SJSA1 (cell line): ENCODE data around the gene YIPF2. TPM values are rescaled to one million over a fixed set of nuclear protein-coding genes. Genes with fewer than 3 reads are reported as not detected.

Experiments used
- DNase-seq, 2 experiments: peaks; one replicate each; pipeline ENCODE4 v3.0.0-alpha.2; 2015 to 2020; ENCODE audit warnings: low spot score in 2 of 2, low read depth in 1 of 2
- H3K27ac ChIP-seq: fragments of 250-450 bp; sonication (Bioruptor Pico); 2 replicates; pipeline ENCODE4 v1.5.1; 2020; ENCODE audit warnings: mild to moderate bottlenecking, moderate library complexity
- H3K27me3 ChIP-seq: fragments of 250-450 bp; sonication (Bioruptor Pico); replicated peaks from 2 replicates; pipeline ENCODE4 v1.5.1; 2020; ENCODE audit warnings: mild to moderate bottlenecking, moderate library complexity
- H3K36me3 ChIP-seq: fragments of 250-450 bp; sonication (Bioruptor Pico); 2 replicates; pipeline ENCODE4 v1.5.1; 2020; ENCODE audit warnings: mild to moderate bottlenecking
- H3K4me1 ChIP-seq: fragments of 250-450 bp; sonication (Bioruptor Pico); replicated peaks from 2 replicates; pipeline ENCODE4 v1.6.1; 2021; ENCODE audit warnings: mild to moderate bottlenecking
- H3K4me3 ChIP-seq: fragments of 250-450 bp; sonication (Bioruptor Pico); 2 replicates; pipeline ENCODE4 v1.5.1; 2020; ENCODE audit warnings: mild to moderate bottlenecking
- H3K9me3 ChIP-seq: fragments of 250-450 bp; sonication (Bioruptor Pico); replicated peaks from 2 replicates; pipeline ENCODE4 v1.5.1; 2020; ENCODE audit warnings: mild to moderate bottlenecking
- total RNA-seq: library from RNA; depleted of rRNA; stranded (reverse); fragments of >200 nt; shearing (Covaris generic); gene quantifications from 2 replicates; pipeline ENCODE4 v1.2.3, GENCODE V29; 2014

YIPF2 gene
- total RNA-seq, 1 experiment from 2014 or later = 53.4 TPM

DNA sequence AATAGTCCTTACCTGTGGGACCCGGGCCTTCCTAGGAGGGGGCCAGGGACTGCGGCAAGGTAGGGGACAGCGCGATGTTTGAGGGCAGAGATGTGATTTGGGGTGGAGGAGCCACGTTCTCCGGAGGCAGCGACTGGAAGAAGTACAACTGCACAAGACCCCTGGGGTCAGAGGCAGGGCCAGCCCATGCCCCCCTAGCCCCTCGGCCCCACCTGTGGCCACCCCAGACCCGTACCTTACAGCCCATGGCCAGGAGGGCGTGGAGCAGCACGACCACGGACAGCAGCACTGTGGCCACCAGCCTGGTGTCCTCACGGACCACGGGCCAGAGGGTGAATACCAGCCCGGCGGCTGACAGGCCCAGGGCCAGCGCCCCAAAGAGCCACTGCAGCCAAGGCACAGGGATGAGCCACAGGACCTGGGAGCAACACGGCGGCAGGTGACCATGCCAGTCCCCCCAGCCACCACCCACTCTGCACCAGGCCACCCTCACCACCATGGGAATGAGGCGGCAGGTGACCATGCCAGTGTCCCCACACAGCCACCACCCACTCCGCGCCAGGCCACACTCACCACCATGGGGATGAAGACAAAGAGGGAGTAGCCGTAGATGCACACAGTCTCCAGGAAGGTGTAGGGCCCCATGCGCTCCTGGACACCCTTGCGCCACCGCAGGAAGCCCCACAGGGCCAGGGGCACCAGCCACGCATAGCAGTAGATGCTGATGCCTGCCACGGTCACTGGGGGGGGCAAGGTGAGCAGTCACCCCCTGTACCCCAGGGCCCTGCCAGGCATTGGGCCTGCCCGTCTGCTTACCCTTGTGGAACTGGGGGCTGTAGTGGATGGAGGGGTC is 5.0 kb downstream of the YIPF2 start:
- Histone ChIP-seq H3K9me3 (no peaks in the 10 kb centered on the region), H3K36me3 (peaks cover 73% of the 10 kb centered on the region), H3K27me3 (no peaks in the 10 kb centered on the region), H3K27ac (no peak overlapping the region), H3K4me3 (no peak overlapping the region), H3K4me1 (peaks cover 8% of the 10 kb centered on the region)
- no peak for DNase-seq

DNA sequence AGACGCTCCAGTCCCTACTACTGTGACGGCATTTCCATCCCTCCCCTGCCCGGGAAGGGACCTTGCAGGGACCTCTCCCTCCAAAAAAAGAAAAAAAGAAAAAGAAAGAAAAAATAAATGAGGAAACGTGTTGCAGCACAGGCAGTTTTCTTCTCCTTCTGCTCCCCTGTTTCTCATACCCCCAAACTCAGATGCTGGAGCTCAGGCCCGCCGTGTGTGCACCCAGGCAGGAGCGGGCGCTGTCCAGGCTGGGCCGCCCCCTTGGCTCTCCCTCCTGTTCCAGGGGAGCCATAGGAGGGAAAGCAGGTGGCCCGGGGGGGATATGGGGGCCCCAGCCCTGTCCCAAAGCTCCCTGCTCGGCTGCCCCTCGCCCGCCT is 5.8 kb downstream of the YIPF2 start:
- Histone ChIP-seq H3K27me3 (no peaks in the 10 kb centered on the region), H3K4me1 (peaks cover 4% of the 10 kb centered on the region), H3K27ac (no peak overlapping the region), H3K4me3 (no peak overlapping the region), H3K9me3 (no peaks in the 10 kb centered on the region), H3K36me3 (peaks cover 78% of the 10 kb centered on the region)
- no peak for DNase-seq

DNA sequence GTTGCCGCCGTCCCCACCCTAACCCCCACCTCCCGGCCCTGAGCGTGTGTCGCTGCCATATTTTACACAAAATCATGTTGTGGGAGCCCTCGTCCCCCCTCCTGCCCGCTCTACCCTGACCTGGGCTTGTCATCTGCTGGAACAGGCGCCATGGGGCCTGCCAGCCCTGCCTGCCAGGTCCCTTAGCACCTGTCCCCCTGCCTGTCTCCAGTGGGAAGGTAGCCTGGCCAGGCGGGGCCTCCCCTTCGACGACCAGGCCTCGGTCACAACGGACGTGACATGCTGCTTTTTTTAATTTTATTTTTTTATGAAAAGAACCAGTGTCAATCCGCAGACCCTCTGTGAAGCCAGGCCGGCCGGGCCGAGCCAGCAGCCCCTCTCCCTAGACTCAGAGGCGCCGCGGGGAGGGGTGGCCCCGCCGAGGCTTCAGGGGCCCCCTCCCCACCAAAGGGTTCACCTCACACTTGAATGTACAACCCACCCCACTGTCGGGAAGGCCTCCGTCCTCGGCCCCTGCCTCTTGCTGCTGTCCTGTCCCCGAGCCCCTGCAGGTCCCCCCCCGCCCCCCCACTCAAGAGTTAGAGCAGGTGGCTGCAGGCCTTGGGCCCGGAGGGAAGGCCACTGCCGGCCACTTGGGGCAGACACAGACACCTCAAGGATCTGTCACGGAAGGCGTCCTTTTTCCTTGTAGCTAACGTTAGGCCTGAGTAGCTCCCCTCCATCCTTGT is 6.4 kb downstream of the YIPF2 start:
- Histone ChIP-seq H3K27ac (no peak overlapping the region), H3K9me3 (no peaks in the 10 kb centered on the region), H3K27me3 (no peaks in the 10 kb centered on the region), H3K36me3 (peaks cover 73% of the 10 kb centered on the region), H3K4me1 (no peaks in the 10 kb centered on the region), H3K4me3 (no peak overlapping the region)
- DNase-seq = no peak

DNA sequence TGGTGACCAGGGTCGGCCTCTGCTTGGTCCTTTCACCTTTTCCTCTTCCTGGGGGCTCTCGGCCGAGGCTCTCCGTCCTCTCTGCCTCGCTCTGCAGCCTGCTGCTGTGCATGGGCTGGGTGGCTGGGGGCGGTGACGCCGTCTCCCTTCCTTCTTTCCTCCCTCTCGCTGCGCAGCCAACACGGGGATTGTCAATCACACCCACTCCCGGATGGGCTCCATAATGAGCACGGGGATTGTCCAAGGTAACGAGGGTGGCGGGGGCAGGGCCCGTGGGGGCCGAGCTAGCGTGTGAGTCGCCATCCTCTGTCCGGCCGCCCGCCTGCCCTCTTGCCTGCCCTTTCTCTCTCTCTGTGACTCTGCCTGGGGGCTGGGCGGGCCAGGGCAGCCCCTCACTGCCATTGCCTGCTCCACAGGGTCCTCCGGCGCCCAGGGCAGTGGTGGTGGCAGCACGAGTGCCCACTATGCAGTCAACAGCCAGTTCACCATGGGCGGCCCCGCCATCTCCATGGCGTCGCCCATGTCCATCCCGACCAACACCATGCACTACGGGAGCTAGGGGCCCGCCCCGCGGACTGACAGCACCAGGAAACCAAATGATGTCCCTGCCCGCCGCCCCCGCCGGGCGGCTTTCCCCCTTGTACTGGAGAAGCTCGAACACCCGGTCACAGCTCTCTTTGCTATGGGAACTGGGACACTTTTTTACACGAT is 7.1 kb downstream of the YIPF2 start:
- DNase-seq = peak in 1 of 2 experiments; percentile 50
- Histone ChIP-seq H3K4me1 (no peaks in the 10 kb centered on the region), H3K36me3 (peaks cover 72% of the 10 kb centered on the region)

DNA sequence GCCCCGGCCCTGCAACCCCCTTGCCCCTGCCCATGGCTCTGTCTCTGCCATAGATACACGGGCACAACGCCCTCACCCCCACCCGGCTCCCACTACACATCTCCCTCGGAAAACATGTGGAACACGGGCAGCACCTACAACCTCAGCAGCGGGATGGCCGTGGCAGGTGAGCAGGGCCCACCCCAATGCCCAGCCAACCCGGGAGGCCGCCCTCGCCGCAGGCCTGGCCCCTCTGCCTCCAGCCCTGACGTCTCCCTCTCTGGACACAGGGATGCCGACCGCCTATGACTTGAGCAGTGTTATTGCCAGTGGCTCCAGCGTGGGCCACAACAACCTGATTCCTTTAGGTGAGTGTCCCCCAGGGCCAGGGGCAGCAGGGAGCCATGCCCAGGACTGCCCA is 7.7 kb downstream of the YIPF2 start:
- Histone ChIP-seq H3K36me3 (peaks cover 73% of the 10 kb centered on the region), H3K4me1 (peaks cover 2% of the 10 kb centered on the region), H3K27me3 (no peaks in the 10 kb centered on the region)

More for the DNA sequence above, 7.1 kb downstream of the YIPF2 start:
- Histone ChIP-seq H3K27ac (no peak overlapping the region), H3K4me3 (no peak overlapping the region), H3K9me3 (no peaks in the 10 kb centered on the region), H3K27me3 (no peaks in the 10 kb centered on the region)

DNA sequence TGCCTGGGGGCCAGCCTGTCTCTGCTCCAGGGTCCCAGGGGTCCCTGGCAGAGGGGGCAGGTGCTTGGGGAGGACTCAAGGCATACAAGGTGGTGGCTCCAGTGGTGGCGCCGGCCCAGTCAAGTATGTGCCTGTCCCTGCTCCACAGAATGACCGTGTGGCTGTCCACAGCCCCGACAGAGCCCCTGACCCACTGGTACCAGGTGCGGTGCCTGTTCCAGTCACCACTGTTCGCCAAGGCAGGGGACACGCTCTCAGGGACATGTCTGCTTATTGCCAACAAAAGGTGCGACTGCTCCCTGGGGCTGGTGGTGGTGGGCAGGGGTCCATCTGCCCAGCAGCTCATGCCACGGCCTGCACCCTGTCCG is 8.2 kb downstream of the YIPF2 start:
- H3K4me3 ChIP-seq = no peak overlapping the region
- peaks cover 7% of the 10 kb centered on the region for H3K4me1 ChIP-seq
- H3K9me3 ChIP-seq = no peaks in the 10 kb centered on the region
- DNase-seq = no peak
- H3K36me3 ChIP-seq = peaks cover 72% of the 10 kb centered on the region
- no peak overlapping the region for H3K27ac ChIP-seq
- no peaks in the 10 kb centered on the region for H3K27me3 ChIP-seq

More for the DNA sequence above, 7.7 kb downstream of the YIPF2 start:
- DNase-seq = no peak
- Histone ChIP-seq H3K9me3 (no peaks in the 10 kb centered on the region), H3K4me3 (no peak overlapping the region), H3K27ac (no peak overlapping the region)

DNA sequence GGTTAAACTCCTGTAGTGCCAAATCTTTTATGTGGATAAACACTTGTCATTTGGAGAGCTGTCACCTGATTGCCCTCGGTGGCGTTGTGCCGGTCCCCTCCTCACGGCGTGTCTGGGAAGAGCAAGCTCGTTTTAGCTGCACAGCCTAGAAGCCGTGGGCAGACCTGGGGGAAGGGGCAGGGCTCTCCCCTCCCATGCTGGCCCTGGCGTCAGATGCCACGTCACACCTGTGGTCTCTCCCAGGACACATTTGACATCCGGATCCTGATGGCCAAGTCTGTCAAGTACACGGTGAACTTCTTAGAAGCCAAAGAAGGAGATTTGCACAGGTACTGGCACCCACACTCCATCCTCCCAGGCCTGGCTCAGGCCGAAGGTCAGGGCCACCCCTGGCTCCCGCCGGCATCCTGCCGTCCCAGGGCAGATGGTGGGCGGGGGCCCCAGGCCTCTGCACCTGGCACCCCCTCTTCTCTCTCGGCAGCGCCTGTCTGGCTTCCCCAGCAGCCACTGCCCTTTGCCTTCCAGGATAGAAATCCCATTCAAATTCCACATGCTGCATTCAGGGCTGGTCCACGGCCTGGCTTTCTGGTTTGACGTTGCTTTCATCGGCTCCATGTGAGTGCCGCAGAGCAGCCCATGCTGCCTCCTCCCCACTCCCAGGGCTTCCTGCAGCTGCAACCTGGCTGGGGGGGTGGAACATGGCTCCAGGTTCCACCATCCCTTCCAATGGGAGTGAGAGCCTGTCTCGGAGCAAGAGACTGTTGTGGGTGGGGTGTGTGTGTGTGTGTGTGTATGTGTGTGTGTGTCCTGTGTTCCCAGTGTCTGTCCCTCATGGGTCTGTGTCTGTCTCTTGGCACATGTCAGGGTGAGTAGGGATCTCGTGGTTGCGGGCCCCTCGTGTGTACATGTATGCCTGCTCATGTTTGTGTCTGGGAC is 8.8 kb downstream of the YIPF2 start:
- no peaks in the 10 kb centered on the region for H3K27me3 ChIP-seq
- peaks cover 70% of the 10 kb centered on the region for H3K36me3 ChIP-seq
- H3K27ac ChIP-seq = no peak overlapping the region
- H3K4me3 ChIP-seq = no peak overlapping the region
- peaks cover 11% of the 10 kb centered on the region for H3K4me1 ChIP-seq
- DNase-seq = no peak
- no peaks in the 10 kb centered on the region for H3K9me3 ChIP-seq

DNA sequence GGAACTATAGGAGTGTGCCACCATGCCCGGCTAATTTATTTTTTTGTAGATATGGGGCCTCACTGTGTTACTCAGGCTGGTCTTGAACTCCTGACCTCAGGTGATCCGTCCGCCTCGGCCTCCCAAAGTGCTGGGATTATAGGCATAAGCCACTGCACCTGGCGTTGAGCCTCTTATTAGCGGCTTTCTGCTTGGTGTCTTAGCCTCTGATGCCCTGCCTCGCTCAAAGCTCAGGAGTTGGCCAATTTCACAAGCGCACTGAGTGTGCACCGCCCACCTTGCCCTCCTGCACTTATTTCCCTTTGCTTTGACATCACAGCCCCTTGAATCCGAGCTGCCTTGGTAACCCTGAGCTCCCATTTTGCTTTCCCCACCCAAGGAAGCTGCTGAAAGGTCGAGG is 10.1 kb downstream of the YIPF2 start:
- Histone ChIP-seq H3K27me3 (no peaks in the 10 kb centered on the region), H3K4me1 (peaks cover 11% of the 10 kb centered on the region), H3K9me3 (no peaks in the 10 kb centered on the region), H3K27ac (no peak overlapping the region), H3K36me3 (peaks cover 70% of the 10 kb centered on the region), H3K4me3 (no peak overlapping the region)
- no peak for DNase-seq

DNA sequence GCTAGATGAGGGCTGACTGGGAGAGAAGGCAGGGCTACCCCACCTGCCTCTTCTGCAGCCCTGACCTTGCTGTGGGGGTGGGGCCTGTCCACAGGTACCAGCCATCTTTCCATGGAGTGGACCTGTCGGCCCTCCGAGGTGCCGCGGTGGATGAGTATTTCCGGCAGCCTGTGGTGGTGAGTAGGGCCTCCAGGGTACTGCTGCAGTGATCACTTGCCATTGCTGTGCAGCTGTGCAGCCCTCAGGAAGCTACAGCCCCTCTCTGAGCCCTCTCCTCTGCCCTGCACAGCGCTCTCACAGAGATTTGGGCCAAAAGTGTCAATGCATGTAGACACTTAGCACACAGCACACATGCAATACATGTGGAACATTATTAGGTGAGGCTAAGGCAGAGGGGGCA is 11.8 kb downstream of the YIPF2 start:
- no peaks in the 10 kb centered on the region for H3K9me3 ChIP-seq
- H3K4me1 ChIP-seq = peaks cover 11% of the 10 kb centered on the region
- H3K36me3 ChIP-seq = peaks cover 65% of the 10 kb centered on the region
- H3K4me3 ChIP-seq = no peak overlapping the region
- H3K27ac ChIP-seq = no peak overlapping the region
- H3K27me3 ChIP-seq = no peaks in the 10 kb centered on the region
- DNase-seq = no peak

DNA sequence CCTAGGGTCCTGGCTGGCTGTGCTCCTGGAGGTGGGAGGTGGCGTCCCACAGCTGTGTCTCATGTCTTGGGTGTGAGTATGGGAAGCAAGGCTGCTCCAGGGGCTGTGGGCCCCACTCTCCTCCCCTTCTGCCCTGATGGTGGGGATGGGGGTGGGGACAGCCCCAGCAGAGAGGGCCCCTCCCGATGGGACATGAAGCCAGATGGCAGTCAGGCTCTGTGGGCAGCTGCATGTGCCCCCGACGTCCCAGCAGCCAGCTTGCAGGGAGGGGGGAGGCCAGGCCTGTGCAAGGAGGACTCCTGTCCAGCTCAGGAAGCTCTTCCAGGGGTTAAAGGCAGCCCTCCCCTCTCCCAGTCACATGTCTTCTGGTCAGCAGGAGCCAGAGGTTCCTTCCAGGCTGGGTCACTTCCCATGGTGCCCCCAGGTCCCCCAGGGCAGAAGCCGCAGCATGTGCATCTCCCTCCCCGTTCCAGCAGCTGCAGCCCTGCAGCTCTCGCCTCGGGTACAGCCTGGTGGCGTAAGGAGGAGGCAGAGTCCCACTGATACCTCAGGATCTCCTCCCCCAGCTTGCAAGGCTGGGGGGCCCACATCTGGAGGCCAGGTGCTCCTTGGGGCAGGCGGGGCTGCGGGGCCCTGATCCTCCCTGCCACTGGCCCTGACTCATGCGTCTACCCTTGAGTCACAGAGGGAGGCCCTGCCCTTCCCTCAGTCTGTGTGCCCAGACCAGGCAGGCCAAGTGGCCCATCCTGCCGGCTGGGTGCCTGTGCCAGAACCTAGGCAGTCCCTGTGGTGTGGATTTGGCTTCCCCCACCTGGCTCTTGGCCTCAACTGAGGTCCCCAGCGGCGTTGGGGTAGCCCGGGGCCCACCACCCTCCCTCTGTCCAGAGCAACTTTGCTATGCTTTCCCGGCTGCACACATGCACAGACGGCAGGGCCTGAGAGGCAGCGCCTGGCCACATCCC is 13.0 kb downstream of the YIPF2 start:
- H3K4me3 ChIP-seq = no peak overlapping the region
- peaks cover 11% of the 10 kb centered on the region for H3K4me1 ChIP-seq
- peaks cover 55% of the 10 kb centered on the region for H3K36me3 ChIP-seq

DNA sequence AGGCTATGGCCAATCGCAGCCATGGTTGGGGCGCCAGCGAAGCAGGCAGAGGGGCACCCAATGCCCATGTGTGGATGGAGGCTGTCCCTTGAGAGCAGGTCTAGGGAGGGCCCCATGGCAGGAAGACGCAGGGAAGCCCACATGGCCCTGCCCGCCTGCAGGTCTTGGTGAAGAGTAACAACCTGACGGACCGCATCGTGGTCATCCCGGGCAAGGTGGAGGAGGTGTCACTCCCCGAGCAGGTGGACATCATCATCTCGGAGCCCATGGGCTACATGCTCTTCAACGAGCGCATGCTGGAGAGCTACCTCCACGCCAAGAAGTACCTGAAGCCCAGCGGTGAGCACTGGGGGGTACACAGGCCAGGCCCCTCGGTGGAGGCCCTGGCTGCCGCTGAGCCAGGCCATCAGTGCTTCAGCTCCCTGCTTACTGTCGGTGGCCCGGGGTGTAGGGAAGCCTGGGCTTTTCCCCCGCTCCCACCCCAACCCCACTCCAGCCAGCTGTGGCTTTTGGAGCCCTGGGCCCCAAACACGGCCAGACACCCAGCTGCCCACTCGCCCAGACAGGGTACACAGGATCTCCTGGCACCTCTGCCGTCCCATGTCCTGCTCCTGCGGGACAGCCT is 14.6 kb downstream of the YIPF2 start:
- Histone ChIP-seq H3K36me3 (peaks cover 43% of the 10 kb centered on the region), H3K4me3 (no peak overlapping the region), H3K9me3 (no peaks in the 10 kb centered on the region), H3K4me1 (peaks cover 11% of the 10 kb centered on the region), H3K27me3 (no peaks in the 10 kb centered on the region), H3K27ac (no peak overlapping the region)
- DNase-seq = no peak

More for the DNA sequence above, 13.0 kb downstream of the YIPF2 start:
- Histone ChIP-seq H3K27me3 (no peaks in the 10 kb centered on the region), H3K27ac (no peak overlapping the region), H3K9me3 (no peaks in the 10 kb centered on the region)
- peak; percentile 36 to 69 for DNase-seq

DNA sequence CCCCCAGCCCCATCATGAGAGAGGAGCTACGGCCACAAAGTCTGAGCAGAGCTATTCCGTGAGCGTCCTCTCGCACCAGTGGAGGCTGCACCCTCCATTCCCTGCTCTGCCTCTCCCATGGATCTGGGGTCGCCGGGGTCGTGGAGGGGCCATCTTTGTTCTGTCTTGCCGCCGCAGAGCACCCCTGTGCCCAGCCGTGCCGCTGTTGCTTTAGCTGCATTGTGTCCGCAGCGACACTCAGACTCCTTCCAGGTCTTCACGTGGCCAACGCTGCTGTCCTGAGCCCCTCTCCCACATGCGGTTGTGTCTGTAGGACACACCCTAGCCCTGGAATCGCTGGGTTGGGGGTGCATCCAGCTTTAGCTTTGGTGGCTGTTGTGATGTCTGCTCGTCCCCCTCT is 15.8 kb downstream of the YIPF2 start:
- peaks cover 43% of the 10 kb centered on the region for H3K36me3 ChIP-seq
- no peak overlapping the region for H3K27ac ChIP-seq
- no peaks in the 10 kb centered on the region for H3K27me3 ChIP-seq
- no peak for DNase-seq
- no peak overlapping the region for H3K4me3 ChIP-seq
- H3K4me1 ChIP-seq = peaks cover 11% of the 10 kb centered on the region
- H3K9me3 ChIP-seq = no peaks in the 10 kb centered on the region
